GM19238 (cell line): ENCODE measurements around the gene SUPT20HL1.
"Not testable (repeated sequence)": the region's sequence is repeated elsewhere in the genome, so short reads cannot be mapped to it uniquely, and the experiment has no call there.

Experiments
- DNase-seq: peaks from one replicate; pipeline ENCODE4 v3.0.0; 2011; ENCODE audit warnings: low spot score; ENCODE audit not compliant: insufficient read length

SUPT20HL1 gene

GRCh38 chrX:24363432-24364181 lies 3.2 kb downstream of the SUPT20HL1 start:
- not testable (repeated sequence) for DNase-seq

DNA sequence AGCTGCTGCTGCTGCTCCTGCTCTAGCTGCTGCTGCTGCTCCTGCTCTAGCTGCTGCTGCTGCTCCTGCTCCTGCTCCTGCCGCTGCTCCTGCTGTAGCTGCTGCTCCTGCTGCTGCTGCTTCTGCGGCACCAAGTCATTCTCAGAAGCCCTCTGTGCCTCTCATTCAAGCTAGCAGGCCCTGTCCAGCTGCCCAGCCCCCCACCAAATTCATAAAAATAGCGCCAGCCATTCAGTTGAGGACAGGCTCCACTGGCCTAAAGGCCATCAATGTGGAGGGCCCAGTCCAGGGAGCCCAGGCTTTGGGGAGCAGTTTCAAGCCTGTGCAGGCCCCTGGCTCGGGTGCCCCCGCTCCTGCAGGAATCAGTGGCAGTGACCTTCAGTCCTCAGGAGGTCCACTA lies 3.9 kb downstream of the SUPT20HL1 start:
- DNase-seq, result no peak

GRCh38 chrX:24364851-24365538 lies 4.6 kb downstream of the SUPT20HL1 start:
- no peak for DNase-seq

DNA sequence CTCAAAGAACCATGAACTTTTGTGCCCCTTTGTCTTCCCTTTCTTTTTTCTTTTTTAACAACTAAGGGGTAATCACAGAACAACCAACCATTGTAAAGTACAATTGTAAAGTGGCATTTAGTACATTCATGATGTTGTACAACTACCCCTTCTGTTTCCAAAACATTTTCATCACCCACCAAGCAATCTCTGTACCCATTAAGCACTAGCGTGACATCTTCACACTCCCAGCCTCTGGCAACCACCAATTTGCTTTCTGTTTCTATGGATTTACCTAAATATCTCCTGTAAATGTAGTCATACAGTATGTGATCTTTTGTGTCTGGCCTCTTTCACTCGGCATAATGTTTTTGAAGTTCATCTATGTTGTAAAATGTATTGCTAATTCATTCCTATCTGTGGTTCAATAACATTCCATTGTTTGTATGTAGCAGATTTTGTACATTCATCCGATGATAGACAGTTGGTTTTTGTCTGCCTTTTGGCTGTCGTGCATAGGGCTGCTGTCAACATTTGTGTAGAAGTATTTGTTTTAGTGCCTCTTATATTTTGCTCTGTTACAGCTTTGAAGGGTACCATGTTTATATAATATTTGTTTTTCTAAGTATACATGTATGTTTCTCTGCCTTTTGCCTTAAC lies 6.4 kb downstream of the SUPT20HL1 start:
- not testable (repeated sequence) for DNase-seq

DNA sequence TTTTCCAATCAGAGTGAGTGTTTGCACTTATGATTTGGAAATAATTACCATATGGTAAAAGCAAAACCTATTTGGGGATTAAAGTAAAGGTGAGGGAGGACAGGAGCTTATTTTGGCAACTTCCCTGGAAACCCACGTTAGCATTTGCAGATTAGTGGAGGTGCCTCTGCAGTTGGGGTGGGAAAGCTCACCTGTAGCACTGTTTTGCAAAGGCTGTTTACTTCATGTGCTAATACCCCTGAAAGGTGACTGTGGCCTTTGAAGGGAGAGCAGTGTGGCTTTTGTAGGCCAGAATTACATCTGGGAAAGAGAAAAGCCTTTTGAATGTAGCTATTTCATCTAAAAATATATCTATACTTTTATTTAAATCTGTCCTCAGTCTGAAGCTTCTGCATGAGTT lies 9.4 kb downstream of the SUPT20HL1 start:
- DNase-seq, result no peak

- DNase-seq, result peak; percentile 52
Observed at GRCh38 chrX:24371391-24371972, 11.0 kb downstream of the SUPT20HL1 start.

GRCh38 chrX:24372021-24372763 lies 11.8 kb downstream of the SUPT20HL1 start:
- no peak for DNase-seq

- DNase-seq, result no peak
Observed at GRCh38 chrX:24375600-24376131, 15.2 kb downstream of the SUPT20HL1 start.

GRCh38 chrX:24376403-24376802 lies 16.0 kb downstream of the SUPT20HL1 start:
- no peak for DNase-seq

GRCh38 chrX:24377195-24377594 lies 16.8 kb downstream of the SUPT20HL1 start:
- no peak for DNase-seq

DNA sequence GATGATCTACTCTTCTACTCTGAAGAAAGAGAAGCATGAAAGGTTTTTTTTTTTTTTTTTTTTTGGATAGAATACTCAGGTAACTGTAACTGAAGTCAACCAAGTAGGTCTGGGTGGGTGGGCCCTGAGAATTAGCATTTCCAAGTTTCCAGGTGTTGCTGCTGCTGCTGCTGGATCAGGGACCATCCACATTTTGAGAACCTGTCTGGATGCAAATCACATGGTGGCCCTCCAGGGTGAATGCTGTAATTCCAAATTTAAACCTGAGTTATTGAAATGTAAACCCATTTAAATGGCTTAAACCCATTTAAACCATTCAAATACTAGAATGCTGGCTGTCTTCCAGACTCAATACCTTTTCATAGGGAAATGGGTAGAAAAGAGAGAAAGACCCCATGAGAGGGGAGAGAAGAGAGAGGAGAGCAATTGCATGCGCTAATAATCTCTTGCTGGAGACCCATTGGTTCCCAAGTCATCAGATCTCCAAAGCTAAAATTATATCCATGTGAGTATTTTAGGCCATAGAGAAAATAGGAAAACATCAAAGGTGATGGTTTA lies 17.6 kb downstream of the SUPT20HL1 start:
- no peak for DNase-seq

DNA sequence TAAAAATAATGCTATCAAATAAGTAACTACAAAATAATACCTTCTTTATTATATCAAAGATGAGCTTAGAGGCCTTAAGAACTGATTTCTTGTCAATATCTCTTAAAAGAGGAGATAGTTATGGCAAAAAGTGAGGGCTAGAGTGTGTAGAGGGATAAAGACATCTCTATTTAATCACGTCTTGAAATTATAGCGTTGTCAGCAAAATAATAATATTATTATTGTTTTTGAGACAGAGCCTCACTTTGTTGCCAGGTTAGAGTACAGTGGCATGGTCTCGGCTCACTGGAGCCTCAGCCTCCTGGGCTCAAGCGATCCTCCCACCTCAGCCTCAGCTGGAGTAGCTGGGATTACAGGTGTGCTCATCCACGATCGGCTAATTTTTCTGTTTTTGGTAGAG lies 18.3 kb downstream of the SUPT20HL1 start:
- DNase-seq, result no peak

GRCh38 chrX:24380262-24381187 lies 20.1 kb downstream of the SUPT20HL1 start:
- DNase-seq, result no peak

GRCh38 chrX:24382315-24382714 lies 21.9 kb downstream of the SUPT20HL1 start:
- DNase-seq, result not testable (repeated sequence)

- DNase-seq, result no peak
Observed at GRCh38 chrX:24387724-24388123, 27.3 kb downstream of the SUPT20HL1 start.

- no peak for DNase-seq
Observed at GRCh38 chrX:24391389-24391788, 30.9 kb downstream of the SUPT20HL1 start.

GRCh38 chrX:24391843-24392242 lies 31.4 kb downstream of the SUPT20HL1 start:
- no peak for DNase-seq

- DNase-seq, result no peak
Observed at GRCh38 chrX:24392709-24393108, 32.3 kb downstream of the SUPT20HL1 start.

GRCh38 chrX:24395775-24396174 lies 35.3 kb downstream of the SUPT20HL1 start:
- DNase-seq, result peak; percentile 28
